Gastrocnemius medialis (tissue), 4 donors: Measurements from ENCODE around the gene CELSR2. TPM values are rescaled to one million over a fixed set of nuclear protein-coding genes. Genes with fewer than 3 reads are reported as not detected.

ENCODE experiments used
- ATAC-seq, 2 donors: fragments of 150-250 bp; one replicate each; pipeline ENCODE4 v1.9.1; 2016
- DNase-seq, 2 donors: peaks; one replicate each; pipeline ENCODE4 v3.0.0-alpha.2; 2019
- H3K27ac ChIP-seq, 4 donors: fragments of 200-600 bp; sonication (generic); 1 replicate in 1 of 4; 2 replicates in 3 of 4; pipeline ENCODE4 v1.5.1; 2016 to 2018; ENCODE audit warnings: mild to moderate bottlenecking in 2 of 4, moderate library complexity in 1 of 4
- H3K27me3 ChIP-seq, 3 donors: fragments of 200-600 bp; sonication (generic) in 2 of 3; 1 replicate in 1 of 3; 2 replicates in 2 of 3; pipeline versions ENCODE4 v1.5.1 to v1.6.0; 2016 to 2019; ENCODE audit warnings: mild to moderate bottlenecking in 1 of 3, moderate library complexity in 1 of 3
- H3K36me3 ChIP-seq, 2 donors: fragments of 200-600 bp; sonication (generic) in 1 of 2; one replicate each; pipeline ENCODE4 v1.5.1; 2017 to 2018
- H3K4me1 ChIP-seq, 2 donors: fragments of 200-600 bp; sonication (generic) in 1 of 2; one replicate each; pipeline ENCODE4 v1.5.1; 2016 to 2017; ENCODE audit warnings: mild to moderate bottlenecking in 2 of 2
- H3K4me3 ChIP-seq, 4 donors: fragments of 200-600 bp; sonication (generic) in 3 of 4; 1 replicate in 1 of 4; 2 replicates in 3 of 4; pipeline ENCODE4 v1.5.1; 2016 to 2019; ENCODE audit warnings: mild to moderate bottlenecking in 2 of 4
- H3K9me3 ChIP-seq, 3 donors: fragments of 200-600 bp; sonication (generic) in 2 of 3; 1 replicate in 1 of 3; 2 replicates in 2 of 3; pipeline ENCODE4 v1.5.1; 2016 to 2019
- CTCF ChIP-seq, 5 experiments: fragments of 450-650 bp in 3 of 5; fragments of 200-600 bp in 2 of 5; sonication (generic) in 2 of 5; IDR thresholded peaks in 4 of 5; conservative IDR thresholded peaks in 1 of 5; 1 replicate in 4 of 5; 2 replicates in 1 of 5; pipeline ENCODE4 v1.5.1; 2016 to 2019; ENCODE audit warnings: antibody characterized with exemption in 5 of 5, mild to moderate bottlenecking in 3 of 5, moderate library complexity in 3 of 5
- POLR2A ChIP-seq, 2 donors: fragments of 450-650 bp; IDR thresholded peaks; one replicate each; pipeline ENCODE4 v1.6.1; 2017; ENCODE audit warnings: antibody characterized with exemption in 2 of 2, mild to moderate bottlenecking in 2 of 2, moderate library complexity in 2 of 2
- in situ Hi-C, 4 donors: fragments of 200-750 bp; cut with MboI; loops; one replicate each; pipeline versions ENCODE4 v1.15.0 to v1.8.0; 2017; ENCODE audit warnings: low sequenced_read_pairs in 4 of 4
- intact Hi-C: fragments of 100-400 bp; cut with DNase I; formaldehyde crosslinking; loops from one replicate; pipeline ENCODE4 v1.15.1; 2023; ENCODE audit warnings: low total_unique reads
- total RNA-seq, 4 donors: library from RNA; depleted of rRNA; stranded (reverse); fragments of >200 nt; gene quantifications; one replicate each; pipeline versions ENCODE4 v1.1.0 to v1.2.3, GENCODE V29; 2016

CELSR2 gene
- total RNA-seq, 4 donors from 2014 or later = 5.8 to 12.5 (median 7.9) TPM

DNA sequence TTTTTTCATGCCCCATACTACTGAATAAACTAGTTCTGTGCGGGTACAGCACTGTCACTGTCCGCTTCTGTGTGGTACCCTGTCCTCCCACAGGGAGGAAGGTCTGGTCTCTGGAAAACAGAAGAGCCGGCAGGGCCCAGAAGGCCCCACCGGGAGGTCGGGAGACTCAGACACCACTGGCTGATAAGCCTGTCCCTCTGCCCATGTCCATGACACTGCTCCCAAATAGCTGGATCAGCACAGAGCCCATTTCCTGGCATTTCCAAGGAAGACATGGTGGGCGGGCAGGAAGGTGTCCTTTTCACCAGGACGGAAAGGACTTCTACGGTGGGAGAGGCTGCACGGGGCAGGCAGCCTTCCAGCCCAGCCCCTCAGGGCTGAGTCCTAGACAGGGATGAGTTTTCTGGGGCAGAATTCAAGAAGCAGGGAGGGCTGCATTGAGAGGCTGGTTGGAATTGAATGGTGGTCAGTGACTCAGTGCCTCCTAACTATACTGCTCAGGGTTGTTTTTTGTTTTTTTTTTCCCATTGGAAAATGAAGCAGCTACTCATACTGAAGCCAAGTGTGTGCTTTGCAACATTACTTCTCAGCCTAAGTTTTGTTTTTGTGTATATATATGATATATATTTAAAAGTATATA is 26.5 kb downstream of the CELSR2 start:
- ATAC-seq (no peak), DNase-seq (no peak)
- Histone ChIP-seq H3K9me3 (no peaks in the 10 kb centered on the region), H3K36me3 (no peaks in the 10 kb centered on the region), H3K4me1 (peaks cover 10 to 27% of the 10 kb centered on the region in 2 donors), H3K27me3 (no peaks in the 10 kb centered on the region), H3K4me3 (no peak overlapping the region), H3K27ac (peak overlapping the region in 3 of 4 donors; percentile 57 to 85 (median 77))
- TF ChIP-seq CTCF (IDR thresholded peaks at IDR 0.05 in 4 of 5, conservative IDR thresholded peaks at IDR 0.05 in 1 of 5) = no peak
- no peak for TF ChIP-seq POLR2A (IDR thresholded peaks at IDR 0.05)
- intact Hi-C loops = loop anchor here (5.0 kb wide), 1 partner anchor 256 kb away; no protein-coding TSS in a partner anchor
- in situ Hi-C loops = loop anchor here in 3 of 4 donors (5.0 to 25.0 kb wide), 4 partner anchors 121 to 261 kb away; partner anchors contain the start of genes GPR61 (in 2 of the 3), GNAI3 (in 1 of the 3) and SORT1 (in 1 of the 3)

- Histone ChIP-seq H3K27ac (peak overlapping the region in 3 of 4 donors; percentile 21 to 62 (median 50)), H3K9me3 (no peaks in the 10 kb centered on the region), H3K27me3 (no peaks in the 10 kb centered on the region), H3K4me3 (no peak overlapping the region), H3K4me1 (peaks cover 14 to 33% of the 10 kb centered on the region in 2 donors), H3K36me3 (no peaks in the 10 kb centered on the region)
- TF ChIP-seq CTCF (IDR thresholded peaks at IDR 0.05 in 4 of 5, conservative IDR thresholded peaks at IDR 0.05 in 1 of 5) (peak; percentile 85 to 93 (median 88)), POLR2A (IDR thresholded peaks at IDR 0.05) (no peak)
- DNase-seq (peak; percentile 42 to 75), ATAC-seq (peak in 1 of 2 donors; percentile 53)
- intact Hi-C loops (loop anchor here (1.0 to 5.0 kb wide), 2 partner anchors 122 to 255 kb away; no protein-coding TSS in a partner anchor), in situ Hi-C loops (loop anchor here in 3 of 4 donors (5.0 to 25.0 kb wide), 4 partner anchors 120 to 260 kb away; partner anchors contain the start of genes GPR61 (in 2 of the 3), GNAI3 (in 1 of the 3) and SORT1 (in 1 of the 3))
Observed at GRCh38 chr1:109277434-109278204, 28.3 kb downstream of the CELSR2 start.

DNA sequence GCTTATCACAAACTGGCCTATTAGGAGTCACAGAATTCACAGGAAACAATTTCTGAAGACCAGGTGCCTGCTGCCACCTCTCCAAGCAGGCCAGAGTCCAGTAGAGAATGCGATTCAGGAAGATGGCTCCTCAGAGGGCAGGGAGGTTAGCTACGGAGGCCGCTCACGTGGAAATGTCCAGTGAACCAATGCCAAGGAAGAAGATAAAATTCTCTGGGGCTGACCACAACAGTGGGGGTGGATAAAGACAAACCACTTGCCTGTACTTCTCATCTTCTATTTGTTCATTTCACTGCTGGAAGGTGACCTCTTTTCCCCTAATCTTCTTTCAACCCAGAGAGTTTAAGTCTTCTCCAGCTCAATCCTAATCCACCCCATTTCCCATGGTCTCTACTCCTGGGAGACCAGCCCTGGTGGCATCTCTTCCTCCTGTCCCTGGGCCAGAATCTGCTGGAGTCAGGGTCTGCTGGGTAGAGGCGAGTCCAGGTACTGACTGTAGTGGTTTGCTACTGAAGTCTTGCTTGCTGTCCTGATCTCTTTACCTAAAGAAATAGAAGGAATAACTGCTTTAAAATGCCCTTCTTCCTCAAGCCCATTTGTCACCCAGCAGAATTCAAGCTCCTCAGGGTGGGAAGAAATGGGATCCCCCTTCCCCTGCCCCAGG is 30.4 kb downstream of the CELSR2 start:
- H3K27me3 ChIP-seq = no peaks in the 10 kb centered on the region
- no peak overlapping the region for H3K27ac ChIP-seq
- no peak overlapping the region for H3K4me3 ChIP-seq
- no peaks in the 10 kb centered on the region for H3K36me3 ChIP-seq
- H3K4me1 ChIP-seq = peaks cover 24 to 30% of the 10 kb centered on the region in 2 donors
- in situ Hi-C loops (loop anchor here in 3 of 4 donors (5.0 to 25.0 kb wide), 5 partner anchors 115 to 258 kb away; partner anchors contain the start of genes GPR61 (in 2 of the 3), SORT1 (in 2 of the 3) and GNAI3 (in 1 of the 3)), intact Hi-C loops (loop anchor here (5.0 kb wide), 1 partner anchor 253 kb away; no protein-coding TSS in a partner anchor)
- TF ChIP-seq POLR2A (IDR thresholded peaks at IDR 0.05) (no peak), CTCF (IDR thresholded peaks at IDR 0.05 in 4 of 5, conservative IDR thresholded peaks at IDR 0.05 in 1 of 5) (no peak)
- DNase-seq = no peak
- no peaks in the 10 kb centered on the region for H3K9me3 ChIP-seq
- ATAC-seq = no peak

DNA sequence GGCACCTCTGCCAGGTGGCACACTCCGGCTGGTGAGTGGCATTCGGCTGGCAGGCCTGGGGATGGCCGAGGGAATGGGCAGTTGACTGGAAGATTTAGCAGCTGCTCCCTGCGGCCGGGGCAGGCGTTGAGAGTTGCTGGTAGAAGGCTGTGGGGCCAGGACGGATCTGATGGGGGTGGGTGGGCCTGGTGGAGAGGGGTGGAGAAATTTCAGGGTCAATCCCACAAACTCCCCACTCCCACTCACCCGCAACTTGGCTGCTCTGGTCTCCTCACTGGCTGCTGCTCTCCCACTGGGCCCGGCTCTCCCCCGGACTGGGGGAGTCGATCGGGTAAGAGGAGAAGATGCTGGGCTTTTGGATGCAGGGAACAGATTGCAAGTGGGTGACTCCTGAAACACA is 31.5 kb downstream of the CELSR2 start:
- in situ Hi-C loops = loop anchor here in 1 of 4 donors (10.0 to 25.0 kb wide), 2 partner anchors 114 to 256 kb away; partner anchors contain the start of genes GNAI3, GPR61 and SORT1
- ATAC-seq = no peak
- Histone ChIP-seq H3K9me3 (no peaks in the 10 kb centered on the region), H3K27ac (no peak overlapping the region), H3K4me3 (no peak overlapping the region), H3K36me3 (no peaks in the 10 kb centered on the region), H3K27me3 (no peaks in the 10 kb centered on the region), H3K4me1 (peaks cover 19% of the 10 kb centered on the region in 2 donors)
- TF ChIP-seq POLR2A (IDR thresholded peaks at IDR 0.05) (no peak), CTCF (IDR thresholded peaks at IDR 0.05 in 4 of 5, conservative IDR thresholded peaks at IDR 0.05 in 1 of 5) (no peak)
- DNase-seq = no peak
- intact Hi-C loops = no loop called here
